ENCODE measurements around the gene DCAF17.

DNA sequence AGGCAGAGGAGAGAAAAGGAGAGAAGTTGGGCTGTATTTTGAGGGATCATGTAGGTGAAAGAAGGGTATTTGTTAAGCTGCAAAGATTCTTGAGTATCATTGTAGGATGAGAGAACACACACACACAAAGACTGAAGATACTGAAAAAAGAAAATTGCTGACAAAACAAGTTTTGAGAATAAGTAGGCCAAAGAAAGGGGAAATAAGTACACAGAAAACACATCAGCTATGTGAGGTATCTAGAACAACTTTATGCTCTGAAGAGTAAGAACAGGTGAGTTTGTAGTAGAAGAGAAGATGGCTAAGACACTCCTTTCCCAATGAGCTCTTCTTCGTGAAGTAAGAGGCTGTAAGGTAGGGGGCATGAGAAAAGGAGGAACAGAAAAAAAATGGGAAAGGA lies 28.5 kb upstream of the DCAF17 start:
- TF ChIP-seq, protein P1, sequence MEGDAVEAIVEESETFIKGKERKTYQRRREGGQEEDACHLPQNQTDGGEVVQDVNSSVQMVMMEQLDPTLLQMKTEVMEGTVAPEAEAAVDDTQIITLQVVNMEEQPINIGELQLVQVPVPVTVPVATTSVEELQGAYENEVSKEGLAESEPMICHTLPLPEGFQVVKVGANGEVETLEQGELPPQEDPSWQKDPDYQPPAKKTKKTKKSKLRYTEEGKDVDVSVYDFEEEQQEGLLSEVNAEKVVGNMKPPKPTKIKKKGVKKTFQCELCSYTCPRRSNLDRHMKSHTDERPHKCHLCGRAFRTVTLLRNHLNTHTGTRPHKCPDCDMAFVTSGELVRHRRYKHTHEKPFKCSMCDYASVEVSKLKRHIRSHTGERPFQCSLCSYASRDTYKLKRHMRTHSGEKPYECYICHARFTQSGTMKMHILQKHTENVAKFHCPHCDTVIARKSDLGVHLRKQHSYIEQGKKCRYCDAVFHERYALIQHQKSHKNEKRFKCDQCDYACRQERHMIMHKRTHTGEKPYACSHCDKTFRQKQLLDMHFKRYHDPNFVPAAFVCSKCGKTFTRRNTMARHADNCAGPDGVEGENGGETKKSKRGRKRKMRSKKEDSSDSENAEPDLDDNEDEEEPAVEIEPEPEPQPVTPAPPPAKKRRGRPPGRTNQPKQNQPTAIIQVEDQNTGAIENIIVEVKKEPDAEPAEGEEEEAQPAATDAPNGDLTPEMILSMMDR (IDR thresholded peaks at IDR 0.05): no peak
- no peak for TF ChIP-seq POLR2A (IDR thresholded peaks at IDR 0.05)

Measured in uterus (tissue), 2 donors.